Lung (tissue), 12 donors: ENCODE measurements around the gene PRSS12. TPM values are rescaled to one million over a fixed set of nuclear protein-coding genes. Genes with fewer than 3 reads are reported as not detected.

ENCODE experiments used
- ATAC-seq: fragments of 200-7000 bp; cut with Tn5 transposase; one replicate; pipeline ENCODE4 v1.9.1; 2020; ENCODE audit warnings: moderate number of reproducible peaks; ENCODE audit not compliant: insufficient read depth, low FRiP score
- DNase-seq, 3 donors: peaks; one replicate each; pipeline ENCODE4 v3.0.0-alpha.2; 2013 to 2017
- H3K27ac ChIP-seq, 2 donors: one replicate each; pipeline ENCODE4 v1.5.1; 2013; ENCODE audit warnings: mild to moderate bottlenecking in 2 of 2, moderate library complexity in 2 of 2, control low read depth in 1 of 2, inconsistent platforms in 1 of 2, low read depth in 1 of 2, low read length in 1 of 2
- H3K27me3 ChIP-seq, 3 donors: one replicate each; pipeline ENCODE4 v1.5.1; 2013; ENCODE audit warnings: low read length in 2 of 3; ENCODE audit not compliant: control insufficient read depth in 3 of 3, insufficient read depth in 3 of 3
- H3K36me3 ChIP-seq, 4 donors: one replicate each; pipeline ENCODE4 v1.5.1; 2013; ENCODE audit warnings: low read length in 4 of 4, mild to moderate bottlenecking in 1 of 4, moderate library complexity in 1 of 4; ENCODE audit not compliant: control insufficient read depth in 4 of 4, insufficient read depth in 4 of 4
- H3K4me1 ChIP-seq, 5 donors: one replicate each; pipeline ENCODE4 v1.5.1; 2013; ENCODE audit warnings: low read length in 5 of 5, mild to moderate bottlenecking in 2 of 5, moderate library complexity in 1 of 5; ENCODE audit not compliant: control insufficient read depth in 5 of 5, insufficient read depth in 5 of 5
- H3K4me3 ChIP-seq: one replicate; pipeline ENCODE4 v1.5.1; 2013; ENCODE audit warnings: mild to moderate bottlenecking, control low read depth, moderate library complexity
- H3K9ac ChIP-seq, 2 donors: one replicate each; pipeline ENCODE4 v1.5.1; 2013; ENCODE audit warnings: low read length in 2 of 2, control low read depth in 1 of 2; ENCODE audit not compliant: insufficient read depth in 1 of 2
- H3K9me3 ChIP-seq, 4 donors: one replicate each; pipeline ENCODE4 v1.5.1; 2013; ENCODE audit warnings: low read length in 3 of 4, mild to moderate bottlenecking in 1 of 4, moderate library complexity in 1 of 4; ENCODE audit not compliant: control insufficient read depth in 4 of 4, insufficient read depth in 3 of 4
- WGBS, 2 donors: extraction: QIAGEN DNeasy Blood & Tissue Kit; methylation state at CpG; one replicate each; pipeline ENCODE4 v1.1.7; 2013; 5-methylcytosine and 5-hydroxymethylcytosine counted together
- polyA plus RNA-seq, 2 donors: library from polyadenylated mRNA; stranded (reverse); fragments of 200-250 nt; gene quantifications; one replicate each; pipeline ENCODE4 v1.2.1, GENCODE V29; 2013
- total RNA-seq, 2 donors: library from RNA; depleted of rRNA in 1 of 2; stranded (reverse); fragments of >200 nt in 1 of 2; gene quantifications; one replicate each; pipeline ENCODE4 v1.2.1, GENCODE V29; 2014 to 2021
- TF ChIP-seq, protein P1 (sequence below): IDR thresholded peaks from 2 replicates; pipeline ENCODE4 v1.5.1; 2012; ENCODE audit warnings: mild to moderate bottlenecking; ENCODE audit errors: control extremely low read depth, extremely low read depth
- donor health status: control.
- donor health status: control.
- donor health status: Bipolar disorder and iron deficiency.
- donor health status: healthy.
- donor health status: DM: yes; HTN: yes; CAD: no.

The PRSS12 gene
- total and polyA plus RNA-seq, 4 donors, result 2.9 to 55.0 (median 8.2) TPM

DNA sequence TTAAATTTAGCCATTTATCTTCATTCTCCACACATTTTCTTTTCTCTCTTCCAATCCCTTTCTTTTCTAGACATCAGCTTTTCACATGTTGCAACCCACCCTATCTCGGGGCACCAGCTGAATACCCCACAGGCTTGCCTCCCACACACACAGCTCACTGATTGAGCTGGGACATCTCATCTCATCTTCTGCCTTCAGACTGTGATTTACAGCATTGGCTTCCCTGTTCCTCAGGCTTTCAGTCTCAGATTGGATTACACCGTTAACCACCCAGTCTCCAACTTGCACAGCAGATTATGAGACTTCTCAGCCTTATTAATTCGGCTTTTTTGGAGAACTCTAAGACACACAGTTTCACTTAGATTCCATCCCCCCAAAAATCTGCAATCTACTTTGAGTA, 93.7 kb downstream of the PRSS12 start:
- Histone ChIP-seq H3K9ac (no peak overlapping the region), H3K4me3 (no peak overlapping the region), H3K27ac (no peak overlapping the region), H3K4me1 (no peaks in the 10 kb centered on the region), H3K9me3 (no peaks in the 10 kb centered on the region), H3K27me3 (no peaks in the 10 kb centered on the region), H3K36me3 (no peaks in the 10 kb centered on the region)
- WGBS, 2 donors, result 92 to 94% methylated on average over 3 of the region's 3 CpGs
- TF ChIP-seq, protein P1, sequence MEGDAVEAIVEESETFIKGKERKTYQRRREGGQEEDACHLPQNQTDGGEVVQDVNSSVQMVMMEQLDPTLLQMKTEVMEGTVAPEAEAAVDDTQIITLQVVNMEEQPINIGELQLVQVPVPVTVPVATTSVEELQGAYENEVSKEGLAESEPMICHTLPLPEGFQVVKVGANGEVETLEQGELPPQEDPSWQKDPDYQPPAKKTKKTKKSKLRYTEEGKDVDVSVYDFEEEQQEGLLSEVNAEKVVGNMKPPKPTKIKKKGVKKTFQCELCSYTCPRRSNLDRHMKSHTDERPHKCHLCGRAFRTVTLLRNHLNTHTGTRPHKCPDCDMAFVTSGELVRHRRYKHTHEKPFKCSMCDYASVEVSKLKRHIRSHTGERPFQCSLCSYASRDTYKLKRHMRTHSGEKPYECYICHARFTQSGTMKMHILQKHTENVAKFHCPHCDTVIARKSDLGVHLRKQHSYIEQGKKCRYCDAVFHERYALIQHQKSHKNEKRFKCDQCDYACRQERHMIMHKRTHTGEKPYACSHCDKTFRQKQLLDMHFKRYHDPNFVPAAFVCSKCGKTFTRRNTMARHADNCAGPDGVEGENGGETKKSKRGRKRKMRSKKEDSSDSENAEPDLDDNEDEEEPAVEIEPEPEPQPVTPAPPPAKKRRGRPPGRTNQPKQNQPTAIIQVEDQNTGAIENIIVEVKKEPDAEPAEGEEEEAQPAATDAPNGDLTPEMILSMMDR, result no peak
- DNase-seq (no peak), ATAC-seq (no peak)

DNA sequence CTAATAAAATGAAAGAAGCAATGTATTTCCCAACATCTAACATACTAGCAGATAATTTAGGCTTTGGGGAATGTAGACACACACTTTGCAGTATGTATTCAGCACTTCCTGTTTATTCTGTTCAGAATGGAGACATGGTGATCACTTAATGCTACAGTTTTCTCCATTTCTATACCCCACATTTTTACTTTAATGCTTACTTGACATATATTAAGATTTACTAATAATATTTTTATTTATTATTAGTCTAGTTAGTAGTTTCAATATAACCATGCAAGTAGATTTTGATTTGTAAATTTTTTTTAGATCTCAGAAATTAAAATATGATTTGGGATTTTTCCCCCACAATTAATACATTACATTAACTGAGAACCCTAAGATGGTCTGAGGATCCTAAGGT, 98.4 kb downstream of the PRSS12 start:
- no peak for ATAC-seq
- no peaks in the 10 kb centered on the region for H3K27me3 ChIP-seq
- H3K9ac ChIP-seq, result no peak overlapping the region
- no peak overlapping the region for H3K27ac ChIP-seq
- DNase-seq, result no peak
- H3K4me3 ChIP-seq, result no peak overlapping the region
- no peaks in the 10 kb centered on the region for H3K36me3 ChIP-seq
- H3K4me1 ChIP-seq, result no peaks in the 10 kb centered on the region
- TF ChIP-seq, protein P1, result no peak
- H3K9me3 ChIP-seq, result no peaks in the 10 kb centered on the region

DNA sequence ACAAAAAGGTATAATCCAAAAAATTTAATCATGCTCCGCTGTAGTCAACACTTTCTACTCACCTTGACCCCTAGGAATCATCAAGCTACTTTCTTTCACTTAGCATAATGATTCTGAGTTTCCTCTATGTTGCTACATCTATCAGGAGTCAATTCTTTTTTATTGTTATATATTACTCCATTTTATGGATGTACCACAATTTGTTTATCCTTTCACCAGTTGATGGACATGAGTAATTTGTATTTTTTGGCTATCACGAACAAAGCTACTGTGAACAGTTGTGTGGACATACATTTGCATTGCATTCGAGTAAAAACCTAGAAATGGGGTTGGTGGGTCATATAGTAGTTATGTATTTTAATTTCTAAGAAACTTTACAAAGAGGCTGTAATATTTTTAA, 102.9 kb downstream of the PRSS12 start:
- H3K27me3 ChIP-seq, result no peaks in the 10 kb centered on the region
- H3K9ac ChIP-seq, result no peak overlapping the region
- WGBS, 2 donors, result 91 to 94% methylated on average over 3 of the region's 3 CpGs
- TF ChIP-seq, protein P1, result no peak
- H3K4me3 ChIP-seq, result no peak overlapping the region
- no peaks in the 10 kb centered on the region for H3K4me1 ChIP-seq
- DNase-seq, result no peak
- no peaks in the 10 kb centered on the region for H3K36me3 ChIP-seq
- ATAC-seq, result no peak
- no peaks in the 10 kb centered on the region for H3K9me3 ChIP-seq
- H3K27ac ChIP-seq, result no peak overlapping the region

DNA sequence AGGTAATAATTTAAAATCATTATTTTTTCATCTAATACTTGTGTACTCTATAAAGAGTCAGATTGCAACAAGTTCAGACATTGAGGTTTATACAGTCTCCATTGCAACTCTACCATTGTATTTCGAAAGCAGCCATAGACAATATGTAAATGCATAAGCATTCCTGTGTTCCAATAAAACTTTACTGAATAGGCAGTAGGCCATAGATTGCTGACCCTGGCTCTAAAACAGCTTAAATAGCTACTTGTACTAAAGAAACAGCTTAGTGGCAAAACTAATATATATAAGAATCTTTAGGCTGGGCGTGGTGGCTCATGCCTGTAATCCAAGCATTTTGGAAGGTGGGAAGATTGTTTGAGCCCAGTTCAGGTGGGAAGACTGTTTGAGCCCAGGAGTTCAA, 115.3 kb downstream of the PRSS12 start:
- H3K9me3 ChIP-seq, result no peaks in the 10 kb centered on the region
- no peaks in the 10 kb centered on the region for H3K4me1 ChIP-seq
- no peaks in the 10 kb centered on the region for H3K36me3 ChIP-seq
- H3K4me3 ChIP-seq, result no peak overlapping the region
- TF ChIP-seq, protein P1, result no peak
- no peak overlapping the region for H3K27ac ChIP-seq
- ATAC-seq (no peak), DNase-seq (no peak)
- no peaks in the 10 kb centered on the region for H3K27me3 ChIP-seq
- no peak overlapping the region for H3K9ac ChIP-seq
- 92 to 96% methylated on average over 2 of the region's 2 CpGs for WGBS, 2 donors
